ENCODE results near the gene MYL7.
"Not testable (repeated sequence)": the region's sequence is repeated elsewhere in the genome, so short reads cannot be mapped to it uniquely, and the experiment has no call there.

Gene MYL7

GRCh38 chr7:44172803-44173424 lies 31.8 kb upstream of the MYL7 start:
- Histone ChIP-seq H3K9me2 (replicated peaks; ENCODE audit: insufficient read depth, low read length) (no peaks in the 10 kb centered on the region), H3K36me3 (replicated peaks; ENCODE audit: insufficient read depth, low read length) (no peaks in the 10 kb centered on the region), H3K4me2 (ENCODE audit: low read depth, low read length) (no peak overlapping the region), H3K79me2 (ENCODE audit: low read length) (no peaks in the 10 kb centered on the region), H3K9me3 (replicated peaks; ENCODE audit: insufficient read depth, low read length) (no peaks in the 10 kb centered on the region), H3K27me3 (replicated peaks; ENCODE audit: insufficient read depth, low read length) (no peaks in the 10 kb centered on the region), H3K9ac (ENCODE audit: low read length) (no peak overlapping the region), H3K4me3 (ENCODE audit: low read length) (no peak overlapping the region), H3F3A (ENCODE audit: insufficient read depth, low read length) (no peaks in the 10 kb centered on the region), H3K27ac (ENCODE audit: low read length) (no peak overlapping the region), H2AFZ (ENCODE audit: low read length) (no peak overlapping the region), H4K20me1 (ENCODE audit: insufficient read depth, low read length) (no peaks in the 10 kb centered on the region), H3K4me1 (ENCODE audit: low read length) (no peaks in the 10 kb centered on the region)
- DNase-seq: no peak
- TF ChIP-seq EZH2 (optimal IDR thresholded peaks at IDR 0.05; ENCODE audit: low read depth, low read length): no peak
- TF ChIP-seq EZH2phosphoT487 (IDR thresholded peaks at IDR 0.05; ENCODE audit: low read length): no peak
- TF ChIP-seq CTCF (IDR thresholded peaks at IDR 0.05; ENCODE audit: low read length): no peak

- no peak overlapping the region for H3K4me3 ChIP-seq (ENCODE audit: low read length)
Measured at GRCh38 chr7:44172352-44172751, 31.2 kb upstream of the MYL7 start.

GRCh38 chr7:44171901-44172300 lies 30.8 kb upstream of the MYL7 start:
- not testable (repeated sequence) for H3K36me3 ChIP-seq (replicated peaks; ENCODE audit: insufficient read depth, low read length); H3K79me2 ChIP-seq (ENCODE audit: low read length); H3K27ac ChIP-seq (ENCODE audit: low read length); H2AFZ ChIP-seq (ENCODE audit: low read length); H3K4me2 ChIP-seq (ENCODE audit: low read depth, low read length); H3K9me3 ChIP-seq (replicated peaks; ENCODE audit: insufficient read depth, low read length); H3K4me3 ChIP-seq (ENCODE audit: low read length); H3F3A ChIP-seq (ENCODE audit: insufficient read depth, low read length); H3K9me2 ChIP-seq (replicated peaks; ENCODE audit: insufficient read depth, low read length); DNase-seq; H3K4me1 ChIP-seq (ENCODE audit: low read length); H3K9ac ChIP-seq (ENCODE audit: low read length); H3K27me3 ChIP-seq (replicated peaks; ENCODE audit: insufficient read depth, low read length); H4K20me1 ChIP-seq (ENCODE audit: insufficient read depth, low read length)

More at GRCh38 chr7:44172352-44172751, 31.2 kb upstream of the MYL7 start:
- Histone ChIP-seq H3K9me2 (replicated peaks; ENCODE audit: insufficient read depth, low read length) (no peaks in the 10 kb centered on the region), H3K27me3 (replicated peaks; ENCODE audit: insufficient read depth, low read length) (no peaks in the 10 kb centered on the region), H3K27ac (ENCODE audit: low read length) (no peak overlapping the region), H3F3A (ENCODE audit: insufficient read depth, low read length) (no peaks in the 10 kb centered on the region), H3K36me3 (replicated peaks; ENCODE audit: insufficient read depth, low read length) (no peaks in the 10 kb centered on the region), H3K9me3 (replicated peaks; ENCODE audit: insufficient read depth, low read length) (no peaks in the 10 kb centered on the region), H3K4me2 (ENCODE audit: low read depth, low read length) (no peak overlapping the region), H3K4me1 (ENCODE audit: low read length) (peaks cover 5% of the 10 kb centered on the region; the same call in 1 of the 2 replicates), H2AFZ (ENCODE audit: low read length) (no peak overlapping the region), H4K20me1 (ENCODE audit: insufficient read depth, low read length) (no peaks in the 10 kb centered on the region), H3K79me2 (ENCODE audit: low read length) (no peaks in the 10 kb centered on the region), H3K9ac (ENCODE audit: low read length) (no peak overlapping the region)
- TF ChIP-seq EZH2 (optimal IDR thresholded peaks at IDR 0.05; ENCODE audit: low read depth, low read length) (no peak), EZH2phosphoT487 (IDR thresholded peaks at IDR 0.05; ENCODE audit: low read length) (no peak), CTCF (IDR thresholded peaks at IDR 0.05; ENCODE audit: low read length) (no peak)
- no peak for DNase-seq

GRCh38 chr7:44167920-44168319 lies 26.8 kb upstream of the MYL7 start:
- TF ChIP-seq CTCF (IDR thresholded peaks at IDR 0.05; ENCODE audit: low read length) (no peak), EZH2 (optimal IDR thresholded peaks at IDR 0.05; ENCODE audit: low read depth, low read length) (no peak), EZH2phosphoT487 (IDR thresholded peaks at IDR 0.05; ENCODE audit: low read length) (no peak)
- DNase-seq: peak; percentile 12

More at GRCh38 chr7:44167920-44168319, 26.8 kb upstream of the MYL7 start:
- Histone ChIP-seq H3K9ac (ENCODE audit: low read length) (no peak overlapping the region), H2AFZ (ENCODE audit: low read length) (no peak overlapping the region), H3K4me3 (ENCODE audit: low read length) (no peak overlapping the region), H3K4me2 (ENCODE audit: low read depth, low read length) (0 out of 2 replicates have a peak overlapping the region, but pooled peaks have one; percentile 5), H3K9me2 (replicated peaks; ENCODE audit: insufficient read depth, low read length) (no peaks in the 10 kb centered on the region), H3K27ac (ENCODE audit: low read length) (no peak overlapping the region), H3K4me1 (ENCODE audit: low read length) (peaks cover 5% of the 10 kb centered on the region; the same call in 1 of the 2 replicates), H3F3A (ENCODE audit: insufficient read depth, low read length) (no peaks in the 10 kb centered on the region), H3K36me3 (replicated peaks; ENCODE audit: insufficient read depth, low read length) (no peaks in the 10 kb centered on the region), H3K27me3 (replicated peaks; ENCODE audit: insufficient read depth, low read length) (no peaks in the 10 kb centered on the region), H3K79me2 (ENCODE audit: low read length) (no peaks in the 10 kb centered on the region), H4K20me1 (ENCODE audit: insufficient read depth, low read length) (no peaks in the 10 kb centered on the region), H3K9me3 (replicated peaks; ENCODE audit: insufficient read depth, low read length) (no peaks in the 10 kb centered on the region)

Measured in MM.1S (cell line).